Ishikawa (cell line): Measurements from ENCODE around the gene C1QTNF6.

Experiments
- NFIC ChIP-seq: IDR thresholded peaks from 2 replicates; pipeline ENCODE4 v1.6.1; 2012
- YY1 ChIP-seq: IDR thresholded peaks from 2 replicates; pipeline ENCODE4 v1.6.1; 2012; ENCODE audit warnings: low read depth
- ZBTB7A ChIP-seq: IDR thresholded peaks from 2 replicates; pipeline ENCODE4 v1.6.1; 2012; ENCODE audit warnings: low read depth

DNA sequence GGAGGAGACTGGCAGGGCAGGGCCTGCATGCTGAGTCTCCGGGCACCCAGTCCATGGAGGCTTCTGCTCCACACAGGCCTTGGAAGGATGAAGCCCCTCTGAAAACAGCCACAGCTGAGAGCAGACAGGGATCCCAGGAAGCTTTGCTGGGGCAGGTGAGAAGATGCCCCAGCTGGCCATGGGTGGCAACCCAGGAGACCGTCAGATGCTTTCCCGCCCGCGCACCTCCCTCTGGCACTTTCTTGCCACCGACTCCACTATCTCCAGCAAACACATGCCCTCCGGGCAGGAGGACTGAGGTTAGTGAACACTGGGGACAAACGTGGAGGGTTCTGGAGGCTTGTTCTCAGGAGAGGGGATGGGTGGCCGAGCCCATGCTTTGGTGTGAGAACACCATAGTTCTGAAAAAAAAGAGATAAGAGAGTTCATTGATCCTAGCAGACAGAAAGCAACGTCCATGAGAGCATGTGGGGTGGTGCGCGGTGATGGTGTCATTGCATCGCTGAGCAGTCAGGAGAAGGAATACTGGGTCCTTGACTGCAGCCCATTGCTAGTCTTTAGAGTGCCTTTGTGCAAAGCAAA is 2.3 kb downstream of the C1QTNF6 start:
- TF ChIP-seq YY1 (no peak), NFIC (no peak), ZBTB7A (no peak)
